HG03175 (cell line): Measurements from ENCODE around the gene HDAC4.
"Not testable (repeated sequence)": the region's sequence is repeated elsewhere in the genome, so short reads cannot be mapped to it uniquely, and the experiment has no call there.

ENCODE experiments used
- ATAC-seq: cut with Tn5 transposase; IDR thresholded peaks from one replicate; pipeline ENCODE4 v1.9.1; 2021; ENCODE audit warnings: mild to moderate bottlenecking, moderate library complexity; ENCODE audit not compliant: unreplicated experiment

HDAC4 gene

GRCh38 chr2:239180526-239181073 lies 220.2 kb downstream of the HDAC4 start:
- ATAC-seq: no peak

- ATAC-seq: no peak
Measured at GRCh38 chr2:239179851-239180371, 220.9 kb downstream of the HDAC4 start.

GRCh38 chr2:239178954-239179353 lies 221.9 kb downstream of the HDAC4 start:
- ATAC-seq: no peak

DNA sequence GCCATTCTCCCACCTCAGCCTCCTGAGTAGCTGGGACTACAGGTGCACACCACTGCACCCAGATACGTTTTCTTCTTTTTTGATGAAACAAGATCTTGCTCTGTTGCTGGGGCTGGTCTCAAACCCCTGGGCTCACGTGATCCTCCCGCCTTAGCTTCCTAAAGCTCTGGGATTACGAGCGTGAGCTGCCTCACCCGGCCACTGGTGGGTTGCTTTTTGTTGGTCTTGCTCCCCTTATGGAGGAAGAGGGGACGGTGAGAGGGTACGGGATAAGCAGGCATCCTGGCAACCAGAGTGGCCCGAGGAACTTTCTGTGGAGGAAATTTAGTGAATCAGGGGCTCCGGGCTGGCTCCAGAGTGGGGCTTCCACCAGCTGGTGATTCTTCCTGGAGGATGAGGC lies 222.3 kb downstream of the HDAC4 start:
- no peak for ATAC-seq

DNA sequence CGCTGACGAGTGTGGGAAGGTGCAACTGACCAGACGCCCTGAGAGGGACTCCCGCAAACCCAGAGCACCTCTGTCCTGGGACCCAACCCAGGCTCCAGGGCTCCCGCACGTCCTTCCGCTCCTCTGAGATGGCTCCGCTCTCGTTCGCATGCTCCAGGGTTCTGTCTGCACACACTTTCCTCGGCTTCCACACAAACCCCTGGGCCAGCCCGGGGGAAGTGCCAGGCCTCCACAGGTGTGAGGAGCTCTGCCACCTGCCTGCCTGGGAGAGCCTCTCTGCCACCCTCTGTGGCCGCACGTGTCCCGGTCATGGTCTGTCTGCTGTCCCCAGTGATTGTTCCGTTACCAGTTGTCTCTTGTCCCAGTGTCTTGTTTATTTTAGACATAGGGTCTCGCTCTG lies 222.9 kb downstream of the HDAC4 start:
- no peak for ATAC-seq

- no peak for ATAC-seq
Measured at GRCh38 chr2:239177325-239177724, 223.5 kb downstream of the HDAC4 start.

GRCh38 chr2:239176138-239176803 lies 224.5 kb downstream of the HDAC4 start:
- ATAC-seq: not testable (repeated sequence)

DNA sequence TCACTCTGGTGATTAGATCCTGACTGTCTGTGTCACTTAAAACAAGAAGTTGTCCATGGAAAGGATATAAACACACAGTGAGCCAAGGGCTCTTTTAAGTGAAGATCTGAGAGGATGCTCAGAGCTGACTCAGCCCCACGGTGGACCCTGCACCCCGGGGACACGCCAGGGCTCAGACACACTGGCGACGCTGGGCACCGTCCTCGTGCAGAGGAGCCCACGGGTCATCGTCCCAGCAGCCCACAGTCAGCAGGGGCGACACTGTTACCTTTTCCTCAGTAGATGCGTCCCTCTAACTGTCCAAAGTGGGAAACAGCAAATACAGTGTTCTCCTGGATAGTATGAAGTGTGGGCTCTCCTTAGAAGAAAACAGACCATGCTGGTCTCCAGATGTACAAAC lies 225.6 kb downstream of the HDAC4 start:
- ATAC-seq: no peak

DNA sequence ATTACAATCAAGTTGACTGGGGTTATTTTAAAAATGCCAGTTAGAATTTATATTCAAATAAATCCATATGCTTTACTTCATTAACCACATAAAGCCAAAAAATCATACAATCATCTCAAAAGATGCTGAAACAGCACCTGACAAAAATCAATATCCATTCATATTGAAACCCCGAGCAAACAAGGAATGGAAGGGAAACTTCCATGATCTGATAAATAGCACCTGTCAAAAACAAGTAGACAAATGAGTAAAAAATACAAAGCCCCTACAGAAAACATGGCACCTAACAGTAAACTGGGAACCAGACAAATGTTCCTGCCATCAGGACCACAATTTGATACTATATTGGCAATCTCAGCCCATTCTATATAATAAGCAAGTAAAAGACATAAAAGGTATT lies 227.5 kb downstream of the HDAC4 start:
- ATAC-seq: no peak

DNA sequence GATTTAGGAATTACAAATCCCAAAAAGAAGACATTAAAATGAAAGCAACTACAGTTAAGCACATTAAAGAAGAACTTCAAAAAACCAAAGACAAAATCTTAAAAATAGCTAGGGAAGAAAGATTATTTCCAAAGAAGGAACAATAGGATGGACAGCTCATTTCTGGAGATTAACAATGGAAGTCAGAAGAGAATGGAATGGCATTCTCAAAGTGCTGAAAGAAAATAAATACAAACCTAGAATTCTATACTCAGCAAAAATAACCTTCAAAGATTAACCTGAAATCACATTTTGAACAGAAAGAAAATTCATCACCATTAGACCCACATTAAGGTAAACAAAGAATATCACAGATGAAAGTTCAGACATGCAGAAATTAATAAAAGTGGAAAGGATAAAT lies 229.2 kb downstream of the HDAC4 start:
- ATAC-seq: no peak

DNA sequence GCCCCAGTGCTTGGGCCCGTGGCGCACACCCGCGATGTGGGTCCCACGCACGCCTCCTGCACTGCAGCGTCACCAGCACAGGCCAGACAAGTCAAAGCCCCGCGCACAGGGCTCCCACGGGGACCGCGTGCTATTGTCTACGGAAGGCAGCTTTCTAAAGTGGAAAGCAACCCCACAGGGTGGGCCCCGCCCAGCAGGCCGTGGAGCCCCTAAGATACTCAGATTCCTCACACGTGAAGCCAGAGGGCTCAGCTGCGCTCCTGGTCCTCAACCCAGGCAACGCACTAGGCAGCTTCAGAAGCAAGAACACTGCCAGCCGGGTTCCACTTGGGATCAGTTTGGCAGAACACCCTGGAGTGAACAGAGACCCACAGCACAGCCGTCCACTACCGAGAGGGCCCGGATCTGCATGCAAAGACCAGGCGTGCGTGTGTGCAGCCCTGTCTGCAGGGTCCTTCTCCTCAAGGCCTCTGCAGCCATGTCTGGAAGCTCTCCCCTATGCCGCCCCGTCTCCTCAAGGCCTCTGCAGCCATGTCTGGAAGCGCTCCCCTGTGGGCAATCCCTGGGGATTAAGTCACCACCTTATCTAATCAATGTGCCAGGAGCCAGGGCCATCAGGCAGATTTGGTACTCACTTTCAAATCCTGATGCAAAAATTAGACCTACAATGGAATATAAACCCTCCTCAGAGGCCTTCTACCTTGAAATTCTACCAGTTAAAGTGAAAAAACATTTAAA lies 231.3 kb downstream of the HDAC4 start:
- ATAC-seq: no peak

GRCh38 chr2:239168575-239168974 lies 232.2 kb downstream of the HDAC4 start:
- ATAC-seq: no peak

- ATAC-seq: no peak
Measured at GRCh38 chr2:239167766-239168444, 232.9 kb downstream of the HDAC4 start.

DNA sequence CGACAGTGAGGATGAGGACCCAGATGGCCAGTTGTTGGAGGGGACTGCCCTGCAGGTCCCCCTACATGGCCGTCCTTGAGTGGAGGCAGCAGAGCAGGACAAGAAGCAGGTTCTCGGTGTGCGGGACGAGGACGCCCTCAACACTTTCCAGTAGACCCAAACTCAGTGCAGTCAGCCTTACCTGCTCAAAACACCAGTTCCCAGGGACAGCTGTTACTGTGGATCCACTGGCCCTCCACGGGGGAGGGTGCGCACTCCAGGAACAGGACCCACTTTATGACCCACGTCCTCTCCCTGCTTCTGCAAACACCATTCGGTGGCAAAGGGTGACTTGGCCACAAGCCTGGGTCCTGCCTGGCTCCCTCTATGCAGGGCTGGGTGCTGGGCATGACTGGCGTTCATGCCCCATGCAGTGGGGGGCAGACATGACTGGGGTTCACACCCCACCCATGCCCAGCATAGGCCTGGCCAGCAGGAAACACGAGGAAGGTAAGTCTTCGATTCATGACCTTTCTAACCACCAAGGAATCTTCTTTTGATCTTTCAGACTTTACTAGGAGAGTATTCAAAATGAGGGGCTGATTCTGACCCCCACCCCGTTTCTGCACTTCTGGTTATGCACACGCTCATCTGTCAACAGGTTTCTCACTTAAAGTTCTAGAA lies 233.7 kb downstream of the HDAC4 start:
- no peak for ATAC-seq

- ATAC-seq: no peak
Measured at GRCh38 chr2:239166201-239166834, 234.5 kb downstream of the HDAC4 start.

GRCh38 chr2:239165206-239165831 lies 235.5 kb downstream of the HDAC4 start:
- no peak for ATAC-seq

DNA sequence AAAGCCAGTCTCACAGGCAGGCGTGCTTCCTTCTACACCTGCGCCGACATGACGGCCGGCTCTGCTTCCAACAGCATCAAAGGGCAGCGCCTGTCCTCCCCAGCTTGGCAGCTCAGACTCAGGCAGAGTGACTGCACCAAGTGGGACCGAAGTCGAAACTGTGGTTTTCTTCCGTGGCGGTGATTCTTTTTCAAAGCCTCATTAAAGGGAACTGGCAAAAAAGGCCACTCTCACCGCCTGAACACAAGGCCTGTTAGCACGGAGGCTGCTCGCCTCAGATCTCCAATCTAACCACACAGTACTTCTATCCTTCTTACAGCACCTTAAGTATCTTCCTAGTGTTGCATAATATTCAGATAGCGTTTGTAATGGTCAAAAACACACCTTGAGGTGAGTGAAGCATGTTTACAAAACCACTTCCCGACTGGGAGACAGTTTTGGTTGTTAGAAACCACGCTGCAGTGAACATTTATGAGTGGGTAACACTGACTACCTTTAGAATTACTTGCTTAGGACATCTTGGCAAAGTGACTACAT lies 236.4 kb downstream of the HDAC4 start:
- ATAC-seq: no peak

- ATAC-seq: no peak
Measured at GRCh38 chr2:239163688-239164334, 237.0 kb downstream of the HDAC4 start.

DNA sequence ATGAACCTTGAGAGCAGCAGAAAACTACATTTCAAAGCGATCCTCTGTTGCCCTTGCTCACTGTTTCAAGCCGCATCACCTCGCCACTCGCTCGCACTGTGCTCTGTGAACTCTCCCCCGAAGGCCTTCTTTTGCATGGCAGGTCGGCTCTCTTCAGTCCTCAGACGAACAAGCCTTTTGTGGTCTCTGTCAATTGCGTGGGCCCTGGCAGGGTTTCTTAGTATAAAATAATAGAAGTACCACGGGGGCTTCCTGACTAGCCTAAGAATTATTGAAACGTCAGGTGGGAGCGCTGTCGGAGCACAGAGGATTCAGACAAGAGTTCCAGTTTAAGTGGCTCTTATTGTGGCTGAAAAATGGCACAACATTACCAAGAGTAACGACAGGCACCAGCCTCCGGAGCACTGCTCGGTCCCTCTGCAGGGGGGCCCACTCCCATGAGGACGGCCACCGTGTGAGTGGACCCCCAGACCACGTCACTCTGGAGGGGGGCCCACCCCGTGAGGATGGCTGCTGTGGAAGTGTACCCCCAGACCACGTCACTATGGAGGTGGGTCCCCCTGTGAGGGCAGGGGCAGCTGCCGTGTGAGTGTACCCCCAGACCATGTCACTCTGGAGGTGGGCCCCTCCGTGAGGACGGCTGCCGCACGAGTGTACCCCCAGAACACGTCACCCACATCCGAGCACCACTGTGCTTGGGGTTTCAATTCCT lies 237.7 kb downstream of the HDAC4 start:
- ATAC-seq: no peak
